Measurements from ENCODE around the gene MCC.
"Not testable (repeated sequence)": the region's sequence is repeated elsewhere in the genome, so short reads cannot be mapped to it uniquely, and the experiment has no call there.

Gene MCC

GRCh38 chr5:113491022-113491421, 2.8 kb upstream of the MCC start:
- DNase-seq (ENCODE audit: low read depth in 4 of 4, low spot score in 1 of 4) = no peak

DNA sequence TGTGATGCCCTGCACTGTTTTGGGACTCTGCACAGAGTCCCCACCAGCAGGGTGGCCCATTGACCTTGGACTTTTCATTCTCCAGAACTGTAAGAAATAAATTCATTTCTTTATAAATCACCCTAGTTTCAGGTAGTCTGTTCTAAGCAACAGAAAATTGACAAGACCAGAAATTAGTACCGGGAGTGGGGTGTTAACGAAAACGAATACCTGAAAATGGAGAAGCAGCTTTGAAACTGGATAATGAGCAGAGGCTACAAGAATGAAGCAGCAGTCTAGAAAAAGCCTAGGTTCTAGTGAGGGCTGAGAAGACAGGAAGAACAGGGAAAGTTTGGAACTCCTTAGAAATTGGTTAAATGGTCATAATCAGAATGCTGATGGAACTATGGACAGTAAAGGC, 2.1 kb upstream of the MCC start:
- no peak for DNase-seq (ENCODE audit: low read depth in 4 of 4, low spot score in 1 of 4)

DNA sequence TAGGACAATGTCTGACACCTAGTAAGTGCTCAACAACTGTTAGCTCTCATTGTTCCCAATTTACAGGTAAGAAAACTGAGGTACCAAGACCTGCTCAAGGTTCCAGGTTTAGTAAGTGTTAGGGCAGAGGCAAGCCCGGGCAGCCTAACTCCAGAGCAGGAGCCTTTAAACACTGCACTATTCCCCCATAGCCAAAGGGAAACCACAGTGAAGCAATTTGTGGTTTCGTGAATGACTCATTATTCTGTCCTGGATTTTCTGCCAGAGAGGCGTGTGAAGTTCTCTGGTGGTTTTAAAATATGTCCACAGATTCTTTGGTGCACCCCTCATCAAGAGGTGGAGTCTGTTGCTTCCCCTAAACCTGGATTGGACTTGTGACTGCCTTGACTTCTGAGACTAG, 1.0 kb upstream of the MCC start:
- DNase-seq (ENCODE audit: low read depth in 4 of 4, low spot score in 1 of 4) = no peak

DNA sequence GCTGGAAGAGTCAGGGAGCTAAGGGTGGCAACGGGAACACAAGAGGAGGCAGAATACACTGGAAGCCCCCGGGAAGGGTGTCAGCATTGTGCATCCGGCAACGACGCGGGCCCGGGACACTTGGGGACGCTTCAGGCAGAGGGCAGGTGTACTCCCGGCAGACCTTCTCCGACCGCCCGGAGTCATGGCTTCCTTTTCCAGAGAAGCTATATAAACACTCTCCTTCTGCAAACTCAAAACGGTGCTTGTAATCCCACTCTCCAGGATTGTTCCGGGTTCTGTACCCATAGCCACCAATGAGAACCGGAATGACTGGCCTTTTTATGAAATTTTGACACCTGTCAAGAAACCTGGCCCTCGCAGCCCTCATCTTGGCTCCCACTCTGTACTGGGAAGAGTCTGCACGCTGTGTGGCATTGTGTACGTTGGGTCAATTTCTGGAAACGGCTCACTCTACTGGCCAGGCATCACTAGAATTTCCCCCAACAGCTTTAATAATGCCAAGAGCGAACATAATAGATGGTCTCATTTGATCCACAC, 462 bp upstream of the MCC start:
- DNase-seq (ENCODE audit: low read depth in 4 of 4, low spot score in 1 of 4) = no peak

DNA sequence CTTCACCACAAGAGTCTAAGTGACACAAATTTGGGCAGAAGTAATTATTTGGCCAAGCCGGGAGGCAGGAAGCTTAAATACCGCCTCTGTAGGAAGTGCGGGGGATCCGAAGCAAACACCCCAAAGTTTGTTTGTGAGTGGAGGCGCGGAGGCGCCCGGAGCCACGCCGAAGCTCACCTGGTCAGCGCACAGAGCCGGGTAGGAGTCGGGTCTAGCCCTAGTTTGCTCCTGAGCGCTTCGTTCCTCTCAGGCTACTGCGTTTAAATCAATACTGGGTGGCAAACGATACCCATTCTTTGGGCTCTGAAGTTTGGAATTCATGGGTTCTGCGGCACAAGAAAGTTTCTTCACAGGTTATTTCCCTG, 855 bp downstream of the MCC start:
- DNase-seq (ENCODE audit: low read depth in 4 of 4, low spot score in 1 of 4) = no peak

GRCh38 chr5:113480243-113480642, 8.0 kb downstream of the MCC start:
- DNase-seq (ENCODE audit: low read depth in 4 of 4, low spot score in 1 of 4) = no peak

- no peak for DNase-seq (ENCODE audit: low read depth in 4 of 4, low spot score in 1 of 4)
These were observed 9.6 kb downstream of the MCC start for GRCh38 chr5:113478691-113479090.

DNA sequence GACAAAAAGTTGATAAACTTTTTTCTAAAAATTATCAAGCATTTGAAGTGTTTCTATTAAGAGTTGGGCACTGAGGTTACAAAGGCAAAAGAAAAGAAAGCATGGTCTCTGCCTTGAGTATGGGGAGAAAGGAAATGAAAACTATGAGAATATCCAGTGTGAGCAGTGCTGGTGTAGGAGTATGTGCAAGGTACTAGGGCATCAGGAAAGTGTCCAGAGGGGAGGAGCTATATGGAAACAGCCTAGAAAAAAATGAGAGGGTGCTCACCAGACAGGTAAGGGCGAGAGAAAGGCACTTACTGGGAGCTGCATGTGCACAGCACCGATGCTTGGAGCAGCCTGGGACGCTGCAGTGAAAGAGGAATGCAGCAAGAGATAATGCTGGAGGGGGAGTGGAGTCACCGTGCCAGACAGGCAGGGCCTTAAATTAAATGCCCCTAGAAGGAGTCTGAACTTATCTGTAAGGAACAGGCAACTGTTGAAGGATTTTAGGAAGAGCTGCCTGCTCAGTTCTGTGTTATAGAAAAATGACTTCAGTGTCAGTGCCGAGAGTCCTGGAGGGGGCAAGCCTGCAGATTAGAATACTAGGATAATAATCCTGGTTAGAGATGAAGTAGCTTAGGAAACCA, 14.0 kb downstream of the MCC start:
- no peak for DNase-seq (ENCODE audit: low read depth in 4 of 4, low spot score in 1 of 4)

DNA sequence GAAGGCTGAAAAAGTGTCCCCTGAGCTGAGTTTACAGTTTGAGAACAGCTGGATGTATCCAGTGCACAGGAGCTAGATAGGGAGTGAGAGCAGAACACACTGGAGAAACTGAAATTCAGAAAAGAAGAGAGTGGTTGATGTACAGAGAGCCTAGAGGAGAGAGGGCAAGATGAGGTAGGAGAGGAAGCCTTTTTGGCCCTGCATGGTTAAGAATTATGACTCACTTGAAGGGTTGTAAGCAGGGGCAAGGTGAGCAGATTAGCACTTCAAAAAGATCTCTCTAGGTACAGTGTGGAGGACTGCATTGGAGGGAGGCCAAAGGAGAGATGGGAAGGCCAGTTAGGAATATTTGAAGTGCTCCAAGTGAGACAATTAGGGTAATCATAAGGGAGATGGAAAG, 25.2 kb downstream of the MCC start:
- DNase-seq (ENCODE audit: low read depth in 4 of 4, low spot score in 1 of 4) = no peak

- DNase-seq (ENCODE audit: low read depth in 4 of 4, low spot score in 1 of 4) = not testable (repeated sequence)
These were observed 31.1 kb downstream of the MCC start for GRCh38 chr5:113457106-113457505.

DNA sequence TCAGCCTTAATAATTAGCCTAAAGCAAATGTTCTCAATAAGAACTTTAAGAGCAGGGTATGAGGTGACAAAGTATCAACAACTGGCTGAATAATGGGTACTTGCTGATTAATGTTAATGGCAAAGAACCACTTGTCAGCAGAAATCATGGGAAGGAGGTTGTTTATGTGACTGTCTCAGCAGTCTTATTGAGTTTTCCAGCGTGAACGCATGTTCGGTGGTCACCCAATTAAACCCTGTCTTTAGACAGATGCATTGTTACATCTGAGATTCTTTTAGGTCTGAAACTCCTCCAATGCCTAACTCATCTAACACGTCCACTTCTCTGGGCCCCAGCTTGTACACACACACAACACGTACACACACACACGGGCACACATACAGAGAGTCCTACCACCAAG, 35.3 kb downstream of the MCC start:
- DNase-seq (ENCODE audit: low read depth in 4 of 4, low spot score in 1 of 4) = no peak

GRCh38 chr5:113451797-113452196, 36.5 kb downstream of the MCC start:
- DNase-seq (ENCODE audit: low read depth in 4 of 4, low spot score in 1 of 4) = no peak

DNA sequence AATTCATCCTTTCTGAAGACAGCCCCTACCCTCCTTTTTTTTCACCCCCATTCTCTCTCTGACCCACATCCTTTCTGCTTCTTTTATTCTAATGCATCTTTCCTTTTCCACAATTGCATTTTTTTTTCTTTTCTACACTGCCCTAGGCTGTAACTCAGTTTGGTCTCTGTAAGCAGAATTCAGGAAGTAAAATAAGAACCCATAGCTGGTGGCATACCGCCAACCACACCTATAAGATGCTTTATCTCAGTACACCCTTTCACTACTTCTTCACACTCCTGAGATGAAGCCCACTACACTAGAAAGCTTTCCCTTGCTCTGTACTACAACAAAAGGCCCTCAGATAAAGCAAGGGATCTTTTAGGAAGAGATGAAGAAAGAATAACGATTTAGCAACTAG, 37.3 kb downstream of the MCC start:
- DNase-seq (ENCODE audit: low read depth in 4 of 4, low spot score in 1 of 4) = no peak

- DNase-seq (ENCODE audit: low read depth in 4 of 4, low spot score in 1 of 4) = no peak
These were observed 37.8 kb downstream of the MCC start for GRCh38 chr5:113450462-113450861.

DNA sequence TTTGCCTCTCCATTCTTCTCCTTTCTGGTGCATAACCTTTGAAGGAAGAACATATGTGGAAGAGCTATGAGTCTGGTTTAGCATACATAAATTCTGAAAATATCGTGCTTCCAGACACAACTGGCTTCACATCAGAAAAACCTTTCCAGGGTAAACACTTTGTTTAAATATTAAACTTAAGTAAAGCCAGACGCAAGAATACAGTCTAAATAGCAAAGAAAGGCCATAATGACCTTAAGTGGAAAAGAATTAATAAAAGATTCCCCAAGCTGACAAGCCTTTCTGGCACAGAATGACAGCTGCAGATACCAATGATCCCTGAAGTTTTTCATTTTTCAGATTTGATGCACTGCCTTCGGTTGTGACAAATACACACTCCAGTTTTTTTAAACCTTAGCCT, 40.0 kb downstream of the MCC start:
- DNase-seq (ENCODE audit: low read depth in 4 of 4, low spot score in 1 of 4) = no peak

DNA sequence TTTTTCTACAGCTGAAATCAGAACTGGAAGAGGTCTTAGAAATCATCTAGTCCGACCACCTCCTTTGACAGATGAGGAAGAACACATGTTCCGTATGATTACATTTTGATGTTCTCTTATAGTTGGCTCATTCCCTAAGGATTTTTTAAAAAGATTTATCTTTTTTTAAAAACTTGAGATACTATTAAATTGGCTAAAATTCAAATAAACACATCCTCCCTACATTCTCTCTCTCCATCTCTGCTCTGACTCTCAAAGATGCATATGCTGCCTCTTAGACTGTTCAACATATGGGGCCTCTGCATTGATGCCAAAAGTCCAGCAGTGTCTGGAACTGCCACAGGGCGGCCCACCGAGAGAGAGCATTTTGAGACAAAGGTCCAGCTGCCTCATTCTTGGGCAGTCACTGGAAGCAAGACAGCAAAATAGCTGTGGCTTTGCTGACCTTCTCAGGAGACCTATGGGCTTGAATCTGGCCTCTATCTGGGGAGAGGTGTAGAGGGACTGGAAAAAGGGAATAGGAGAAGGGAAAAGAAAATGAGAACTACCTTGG, 40.7 kb downstream of the MCC start:
- no peak for DNase-seq (ENCODE audit: low read depth in 4 of 4, low spot score in 1 of 4)

- DNase-seq (ENCODE audit: low read depth in 4 of 4, low spot score in 1 of 4) = no peak
These were observed 41.8 kb downstream of the MCC start for GRCh38 chr5:113446358-113446927.

GRCh38 chr5:113437111-113437510, 51.1 kb downstream of the MCC start:
- DNase-seq (ENCODE audit: low read depth in 4 of 4, low spot score in 1 of 4) = no peak

- no peak for DNase-seq (ENCODE audit: low read depth in 4 of 4, low spot score in 1 of 4)
These were observed 52.7 kb downstream of the MCC start for GRCh38 chr5:113435575-113435974.

- no peak for DNase-seq (ENCODE audit: low read depth in 4 of 4, low spot score in 1 of 4)
These were observed 53.4 kb downstream of the MCC start, which contains the start of gene TSSK1B for GRCh38 chr5:113434889-113435288. TSSK1B (minus strand) TSS chr5:113434989; CDS start chr5:113434839, 150 bp downstream.

- DNase-seq (ENCODE audit: low read depth in 4 of 4, low spot score in 1 of 4) = no peak
These were observed 54.2 kb downstream of the MCC start for GRCh38 chr5:113433862-113434612.

GRCh38 chr5:113433071-113433470, 55.2 kb downstream of the MCC start:
- no peak for DNase-seq (ENCODE audit: low read depth in 4 of 4, low spot score in 1 of 4)
